ENCODE data around the gene MTMR11. TPM values are rescaled to one million over a fixed set of nuclear protein-coding genes. Genes with fewer than 3 reads are reported as not detected.

The MTMR11 gene
- total RNA-seq, 2 donors from 2014 or later = 4.7 to 6.6 TPM

DNA sequence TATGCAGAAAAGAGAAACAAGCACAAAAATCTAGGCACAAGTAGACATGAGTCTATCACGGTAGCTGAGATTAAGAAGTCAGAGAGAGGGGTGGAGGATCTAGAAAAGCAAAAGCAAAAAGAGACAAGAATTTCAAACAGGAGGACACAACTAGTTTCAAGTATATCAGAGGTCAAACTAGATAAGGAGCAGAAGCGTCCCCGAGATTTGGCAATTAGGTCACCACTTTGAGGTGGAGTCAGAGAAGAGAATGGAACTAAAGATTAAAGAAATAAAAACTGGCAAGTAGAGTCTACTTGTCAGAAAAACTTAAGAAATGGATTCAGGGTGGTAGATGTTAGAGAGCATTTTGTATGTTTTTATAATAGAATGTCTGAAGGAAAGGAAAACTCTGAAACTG, 11.3 kb downstream of the MTMR11 start:
- no peaks in the 10 kb centered on the region for H3K27me3 ChIP-seq (ENCODE audit: control insufficient read depth, insufficient read depth, low read length, poor library complexity, severe bottlenecking)
- DNase-seq = no peak
- TF ChIP-seq, protein P1, sequence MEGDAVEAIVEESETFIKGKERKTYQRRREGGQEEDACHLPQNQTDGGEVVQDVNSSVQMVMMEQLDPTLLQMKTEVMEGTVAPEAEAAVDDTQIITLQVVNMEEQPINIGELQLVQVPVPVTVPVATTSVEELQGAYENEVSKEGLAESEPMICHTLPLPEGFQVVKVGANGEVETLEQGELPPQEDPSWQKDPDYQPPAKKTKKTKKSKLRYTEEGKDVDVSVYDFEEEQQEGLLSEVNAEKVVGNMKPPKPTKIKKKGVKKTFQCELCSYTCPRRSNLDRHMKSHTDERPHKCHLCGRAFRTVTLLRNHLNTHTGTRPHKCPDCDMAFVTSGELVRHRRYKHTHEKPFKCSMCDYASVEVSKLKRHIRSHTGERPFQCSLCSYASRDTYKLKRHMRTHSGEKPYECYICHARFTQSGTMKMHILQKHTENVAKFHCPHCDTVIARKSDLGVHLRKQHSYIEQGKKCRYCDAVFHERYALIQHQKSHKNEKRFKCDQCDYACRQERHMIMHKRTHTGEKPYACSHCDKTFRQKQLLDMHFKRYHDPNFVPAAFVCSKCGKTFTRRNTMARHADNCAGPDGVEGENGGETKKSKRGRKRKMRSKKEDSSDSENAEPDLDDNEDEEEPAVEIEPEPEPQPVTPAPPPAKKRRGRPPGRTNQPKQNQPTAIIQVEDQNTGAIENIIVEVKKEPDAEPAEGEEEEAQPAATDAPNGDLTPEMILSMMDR (conservative IDR thresholded peaks at IDR 0.05) = no peak
- Mint-ChIP-seq H3K4me1 (peaks cover 19% of the 10 kb centered on the region), H3K9me3 (no peaks in the 10 kb centered on the region), H3K27ac (no peak overlapping the region), H3K27me3 (ENCODE audit: insufficient read depth) (no peaks in the 10 kb centered on the region), H3K36me3 (ENCODE audit: low read depth) (peaks cover 43% of the 10 kb centered on the region), H3K4me3 (peak overlapping the region; percentile 86)
- peaks cover 6% of the 10 kb centered on the region for H3K4me1 ChIP-seq (ENCODE audit: control insufficient read depth, insufficient read depth, low read length)
- H3K9me3 ChIP-seq (ENCODE audit: control insufficient read depth, low read length) = no peaks in the 10 kb centered on the region
- peak overlapping the region; percentile 99 for H3K4me3 ChIP-seq (ENCODE audit: low read length)
- 94 to 100% methylated on average over 3 of the region's 3 CpGs for WGBS, 2 experiments (ENCODE audit: insufficient coverage in 1 of 2, insufficient read length in 1 of 2)
- H3K36me3 ChIP-seq (ENCODE audit: control insufficient read depth, insufficient read depth, low read length) = peaks cover 46% of the 10 kb centered on the region
- no peak overlapping the region for H3K27ac ChIP-seq (ENCODE audit: low read depth, low read length)
- no peak overlapping the region for H3K9ac ChIP-seq (ENCODE audit: extremely low read depth, low read length, poor library complexity, severe bottlenecking)

DNA sequence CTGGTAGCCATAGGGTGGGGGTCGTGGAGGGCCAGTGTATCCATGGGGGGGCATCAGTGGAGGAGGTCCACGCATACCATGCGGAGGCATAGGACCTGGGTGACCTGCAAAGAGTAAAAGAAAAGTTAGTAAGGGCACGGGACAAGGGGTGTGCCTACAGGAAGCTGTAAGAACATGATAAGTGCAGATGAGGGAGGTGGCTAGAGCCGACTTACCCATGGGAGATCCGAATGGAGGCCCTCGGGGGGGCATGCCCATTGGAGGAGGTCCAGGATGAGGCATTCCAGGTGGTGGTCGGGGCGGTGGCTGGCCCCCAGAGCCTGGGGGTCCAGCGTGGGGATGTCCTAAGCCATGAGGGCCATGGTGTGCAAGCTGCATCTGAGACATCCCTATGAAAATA, 13.1 kb downstream of the MTMR11 start:
- 92 to 97% methylated on average over 5 to 10 of the region's 10 CpGs for WGBS, 2 experiments (ENCODE audit: insufficient coverage in 1 of 2, insufficient read length in 1 of 2)
- Mint-ChIP-seq H3K36me3 (ENCODE audit: low read depth) (peaks cover 43% of the 10 kb centered on the region), H3K27me3 (ENCODE audit: insufficient read depth) (no peaks in the 10 kb centered on the region), H3K4me1 (peaks cover 13% of the 10 kb centered on the region), H3K4me3 (no peak overlapping the region), H3K9me3 (no peaks in the 10 kb centered on the region), H3K27ac (no peak overlapping the region)
- H3K36me3 ChIP-seq (ENCODE audit: control insufficient read depth, insufficient read depth, low read length) = peaks cover 46% of the 10 kb centered on the region
- peaks cover 6% of the 10 kb centered on the region for H3K4me1 ChIP-seq (ENCODE audit: control insufficient read depth, insufficient read depth, low read length)
- no peaks in the 10 kb centered on the region for H3K27me3 ChIP-seq (ENCODE audit: control insufficient read depth, insufficient read depth, low read length, poor library complexity, severe bottlenecking)
- DNase-seq = no peak
- H3K9ac ChIP-seq (ENCODE audit: extremely low read depth, low read length, poor library complexity, severe bottlenecking) = no peak overlapping the region
- H3K9me3 ChIP-seq (ENCODE audit: control insufficient read depth, low read length) = no peaks in the 10 kb centered on the region
- no peak overlapping the region for H3K27ac ChIP-seq (ENCODE audit: low read depth, low read length)
- TF ChIP-seq, protein P1 (conservative IDR thresholded peaks at IDR 0.05) = no peak
- H3K4me3 ChIP-seq (ENCODE audit: low read length) = no peak overlapping the region

DNA sequence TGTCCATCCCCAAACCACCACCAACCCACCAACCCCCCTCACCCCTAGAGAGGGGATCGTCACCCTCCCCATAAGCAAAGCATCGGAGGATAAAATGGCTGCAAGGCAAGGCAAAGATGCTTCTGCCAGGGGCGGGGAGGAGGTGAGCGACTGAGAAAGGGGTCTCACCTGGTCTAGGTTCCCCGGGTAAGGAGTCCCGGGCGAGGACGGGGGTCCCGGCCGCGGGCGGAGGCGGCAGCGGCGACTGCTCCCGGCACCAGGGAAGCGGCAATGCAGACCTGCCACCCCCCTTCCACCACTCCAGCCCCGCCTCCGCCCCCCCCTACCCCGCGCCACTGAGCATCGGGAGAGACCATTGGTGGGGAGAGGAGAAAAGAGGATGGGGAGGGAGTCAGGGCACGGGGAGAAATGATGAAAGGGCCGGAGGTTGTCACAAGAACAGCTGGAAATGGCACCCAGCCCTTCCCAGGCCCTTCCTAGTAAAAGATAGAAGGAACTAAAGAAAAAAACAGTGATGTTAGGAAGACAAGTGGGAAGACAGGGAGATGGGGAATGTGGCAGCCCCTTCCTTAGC, 19.0 kb downstream of the MTMR11 start, which contains the start of gene SV2A:
TSS of gene SV2A (minus strand) at position 274 of the 574 bp plus-strand sequence. CDS start 4,004 bp downstream, outside the sequence.
- peak; percentile 93 for DNase-seq
- Mint-ChIP-seq H3K27ac (no peak within 1 kb of the TSS), H3K36me3 (ENCODE audit: low read depth) (peaks cover 11% of the 10 kb centered on the region), H3K9me3 (no peaks in the 10 kb centered on the region), H3K4me1 (peaks cover 27% of the 10 kb centered on the region), H3K27me3 (ENCODE audit: insufficient read depth) (peaks cover 3% of the 10 kb centered on the region), H3K4me3 (peak within 1 kb of the TSS; percentile 74)
- peaks cover 10% of the 10 kb centered on the region for H3K4me1 ChIP-seq (ENCODE audit: control insufficient read depth, insufficient read depth, low read length)
- peak within 1 kb of the TSS; percentile 59 for H3K9ac ChIP-seq (ENCODE audit: extremely low read depth, low read length, poor library complexity, severe bottlenecking)
- H3K9me3 ChIP-seq (ENCODE audit: control insufficient read depth, low read length) = no peaks in the 10 kb centered on the region
- peak within 1 kb of the TSS; percentile 92 for H3K4me3 ChIP-seq (ENCODE audit: low read length)
- no peaks in the 10 kb centered on the region for H3K27me3 ChIP-seq (ENCODE audit: control insufficient read depth, insufficient read depth, low read length, poor library complexity, severe bottlenecking)
- 0 to 1% methylated on average over 8 to 15 of the region's 24 CpGs for WGBS, 2 experiments (ENCODE audit: insufficient coverage in 1 of 2, insufficient read length in 1 of 2)
- TF ChIP-seq, protein P1 (conservative IDR thresholded peaks at IDR 0.05) = no peak
- peaks cover 3% of the 10 kb centered on the region for H3K36me3 ChIP-seq (ENCODE audit: control insufficient read depth, insufficient read depth, low read length)
- no peak within 1 kb of the TSS for H3K27ac ChIP-seq (ENCODE audit: low read depth, low read length)
